Activated CD4-positive, alpha-beta T cell treated with anti-CD3 and anti-CD28 coated beads, Interleukin-2, amount 50 U/mL, for 4 hours (primary cell): ENCODE results near the gene SETD9.
A peak's percentile ranks its signal among the peaks of the same experiment; 100 is the strongest.

Experiments used
- DNase-seq, 2 experiments: peaks; one replicate each; pipeline ENCODE4 v3.0.0-alpha.2; 2020

Gene SETD9

DNA sequence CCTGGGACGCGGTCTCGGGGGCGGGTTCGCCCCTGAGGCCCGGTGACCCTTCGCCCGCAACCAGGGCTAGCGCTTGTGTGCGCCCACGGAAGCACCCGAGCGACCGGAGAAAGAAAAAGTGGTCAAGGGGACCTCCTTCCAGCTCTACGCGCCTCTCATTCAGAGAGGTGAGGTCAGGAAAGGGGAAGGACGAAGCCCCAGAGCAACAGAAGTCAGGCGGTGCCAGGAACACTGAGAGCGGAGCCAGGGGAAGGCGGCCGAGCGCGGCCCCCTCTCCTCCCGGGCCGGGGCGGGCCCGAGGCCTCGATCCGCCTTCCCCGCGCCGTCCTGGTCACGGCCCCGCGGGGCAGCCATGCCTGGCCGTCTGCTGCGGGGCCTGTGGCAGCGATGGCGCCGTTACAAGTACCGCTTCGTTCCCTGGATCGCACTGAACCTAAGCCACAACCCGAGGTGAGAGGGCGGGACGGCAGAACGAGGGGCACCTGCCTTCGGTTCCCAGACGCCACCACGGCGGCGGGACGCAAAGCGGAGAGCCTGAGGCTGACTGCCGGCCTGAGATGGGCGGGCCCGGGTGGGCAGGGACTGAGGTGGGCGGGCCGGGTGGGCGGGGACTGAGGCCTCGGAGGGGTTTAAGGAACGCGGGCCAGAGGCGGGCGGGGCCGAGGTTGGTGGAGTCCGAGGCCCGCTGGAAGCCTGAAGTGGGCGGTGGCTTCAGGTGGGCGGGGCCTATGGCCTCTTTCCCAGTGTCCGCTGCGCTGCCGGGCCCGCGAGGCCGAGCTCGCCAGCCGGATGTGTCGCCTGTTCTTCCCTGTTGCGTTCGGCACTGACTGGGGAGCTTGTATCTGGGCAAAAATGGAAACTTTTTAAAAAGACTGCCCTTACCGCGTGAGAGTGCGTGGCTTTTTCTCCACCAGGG lies at the start of gene SETD9:
TSS of gene SETD9 (plus strand) at position 303 of the 916 bp plus-strand sequence. CDS start at position 353, 50 bp downstream.
- peak; percentile 72 to 77 for DNase-seq

DNA sequence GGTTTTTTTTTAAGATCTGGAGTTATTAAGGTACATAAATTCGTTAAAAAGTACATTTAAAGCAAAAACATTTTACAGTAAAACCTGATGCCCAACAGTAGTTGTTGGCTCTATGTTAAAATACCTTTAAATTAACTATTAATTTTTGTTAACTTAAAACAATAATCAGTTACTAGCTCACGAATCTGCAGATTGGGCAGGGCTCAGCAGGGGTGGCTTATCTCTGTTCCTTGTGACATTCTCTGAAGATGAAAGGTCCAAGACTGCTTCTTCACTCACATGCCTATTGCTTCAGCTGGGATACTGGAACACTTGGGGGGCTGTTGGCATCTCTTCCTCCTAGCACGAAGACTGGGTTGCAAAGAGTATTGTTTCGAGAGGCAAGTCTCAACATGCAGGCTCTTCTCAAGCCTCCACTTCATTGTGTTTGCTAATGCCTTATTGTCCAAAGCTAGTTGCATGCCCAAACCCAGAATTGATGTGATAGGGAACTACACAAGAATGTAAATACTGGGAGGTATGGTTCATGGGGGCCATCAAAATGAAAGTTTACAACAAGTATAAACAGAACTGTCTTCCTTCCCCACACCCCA lies 47.4 kb upstream of the SETD9 start:
- no peak for DNase-seq

DNA sequence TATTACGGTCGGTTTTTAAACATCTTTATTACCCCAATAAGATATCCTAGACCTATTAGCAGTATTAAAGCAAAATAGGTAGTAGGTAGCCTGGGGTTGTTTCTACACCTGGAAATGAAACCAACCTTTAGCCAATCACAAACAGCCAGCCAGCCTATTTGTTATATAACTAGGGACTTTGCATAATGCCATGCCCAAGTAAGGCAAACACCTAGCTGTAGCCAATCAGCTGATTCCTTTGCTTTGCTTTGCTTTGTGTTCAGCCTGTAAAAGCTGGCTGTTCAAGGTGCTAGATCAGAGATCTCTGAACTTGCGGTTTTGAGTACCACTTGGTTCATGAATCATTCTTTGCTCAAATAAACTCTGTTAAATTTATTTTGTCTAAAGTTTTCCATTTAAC lies 46.5 kb upstream of the SETD9 start:
- DNase-seq: no peak

GRCh38 chr5:56871777-56872176 lies 37.6 kb upstream of the SETD9 start:
- no peak for DNase-seq

- no peak for DNase-seq
Measured at GRCh38 chr5:56873056-56873455, 36.3 kb upstream of the SETD9 start.

GRCh38 chr5:56876327-56876726 lies 33.1 kb upstream of the SETD9 start:
- DNase-seq: no peak

DNA sequence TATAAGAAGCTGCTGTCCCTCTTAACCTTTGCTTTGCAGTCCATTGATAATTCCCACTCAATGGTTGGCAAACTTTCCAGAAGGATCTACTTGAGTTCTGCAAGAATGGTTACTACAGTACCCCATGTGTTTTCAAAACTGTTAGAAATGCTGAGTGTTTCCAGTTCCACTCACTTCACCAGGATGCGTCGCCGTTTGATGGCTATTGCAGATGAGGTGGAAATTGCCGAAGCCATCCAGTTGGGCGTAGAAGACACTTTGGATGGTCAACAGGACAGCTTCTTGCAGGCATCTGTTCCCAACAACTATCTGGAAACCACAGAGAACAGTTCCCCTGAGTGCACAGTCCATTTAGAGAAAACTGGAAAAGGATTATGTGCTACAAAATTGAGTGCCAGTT lies 27.8 kb upstream of the SETD9 start:
- DNase-seq: no peak

GRCh38 chr5:56893251-56893951 lies 16.0 kb upstream of the SETD9 start:
- DNase-seq: no peak

DNA sequence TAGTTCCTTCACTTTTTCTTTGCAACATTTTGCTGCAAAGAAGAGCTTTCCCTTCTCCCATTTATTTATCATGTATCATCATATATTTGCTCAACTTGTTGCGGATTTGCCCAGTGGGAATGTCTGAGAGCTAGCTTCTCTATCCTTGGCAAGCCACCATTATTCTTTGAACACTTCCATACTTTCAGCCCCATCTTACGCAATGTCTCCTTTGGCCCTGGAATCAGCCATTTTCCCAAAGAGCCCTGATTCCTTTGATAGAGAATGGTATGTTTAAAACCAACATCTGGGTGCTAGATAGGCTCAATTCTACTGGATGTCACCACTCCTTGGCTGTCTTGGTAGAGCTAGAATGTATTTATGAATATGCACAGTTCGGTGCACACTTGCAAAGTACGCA lies 12.6 kb upstream of the SETD9 start:
- no peak for DNase-seq

DNA sequence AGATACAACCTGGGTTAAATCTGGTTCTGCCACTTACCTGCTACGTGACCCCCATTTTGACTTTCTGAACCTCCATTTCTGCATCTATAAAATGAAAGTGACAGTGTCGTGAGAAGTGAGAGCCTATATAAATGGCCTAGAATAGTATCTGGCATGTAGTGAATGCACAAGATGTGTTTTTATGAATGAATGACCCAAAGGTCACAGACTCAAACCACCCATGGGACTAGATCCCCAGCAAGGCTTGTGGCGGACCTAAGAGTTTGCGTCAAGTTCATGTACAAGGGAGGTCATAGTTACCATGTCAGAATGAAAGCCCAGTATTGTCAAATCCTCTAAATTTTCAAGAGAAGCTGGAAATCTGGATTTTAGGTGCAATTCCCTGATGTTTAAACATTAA lies 11.2 kb upstream of the SETD9 start:
- DNase-seq: no peak

- no peak for DNase-seq
Measured at GRCh38 chr5:56900395-56900794, 9.0 kb upstream of the SETD9 start.

DNA sequence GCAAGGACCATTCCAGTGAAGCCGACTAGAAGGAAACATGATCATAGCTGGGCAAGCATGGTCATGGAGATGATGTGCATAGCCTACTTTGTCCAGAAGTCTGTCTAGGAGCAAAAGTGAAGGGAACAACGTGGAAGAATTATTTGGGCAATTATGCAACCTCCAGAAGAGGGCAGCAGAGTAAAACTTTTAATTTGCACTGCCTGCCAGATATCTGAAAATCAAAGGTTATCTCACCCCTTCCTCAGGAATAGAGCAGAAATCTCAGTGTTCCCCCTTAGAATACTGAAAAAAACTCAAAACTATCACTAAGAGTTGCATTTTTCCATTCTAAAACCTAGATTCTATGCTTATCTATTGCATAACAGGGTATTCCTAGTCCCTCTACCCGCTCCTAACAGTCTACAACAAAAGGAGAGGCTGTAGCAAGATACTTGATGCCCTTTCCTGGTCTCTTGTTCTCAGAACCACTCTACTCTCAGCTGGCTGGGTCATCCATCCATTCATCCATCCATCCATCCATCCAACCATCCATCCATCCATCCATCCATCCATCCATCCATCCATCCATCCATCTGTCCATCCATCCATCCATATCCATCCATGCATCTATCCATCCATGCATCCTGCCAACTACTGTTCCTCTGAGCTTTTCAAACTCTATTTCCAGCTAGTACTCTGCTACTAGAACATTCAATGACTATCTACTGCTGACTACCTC lies 8.4 kb upstream of the SETD9 start:
- DNase-seq: peak in 1 of 2 experiments; percentile 3

DNA sequence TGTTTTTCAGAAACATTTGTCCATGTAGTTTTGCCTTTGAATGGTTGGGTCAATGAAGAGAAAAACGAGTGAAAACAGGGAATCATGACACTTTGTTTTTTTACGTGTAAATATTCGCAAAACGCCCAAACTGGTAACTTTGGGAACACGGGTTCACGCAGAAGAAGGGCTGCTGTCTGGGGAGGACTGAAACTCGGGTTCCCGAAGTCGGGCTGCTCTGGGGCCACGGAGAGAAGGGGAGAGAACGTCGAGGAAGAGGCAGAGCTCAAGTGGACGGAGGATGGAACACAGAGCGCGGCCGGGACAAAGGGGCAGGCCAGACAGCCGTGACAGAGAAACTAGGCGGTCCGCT lies 478 bp upstream of the SETD9 start:
- peak in 1 of 2 experiments; percentile 10 for DNase-seq

GRCh38 chr5:56910210-56910965 lies 992 bp downstream of the SETD9 start:
- DNase-seq: peak in 1 of 2 experiments; percentile 30

- no peak for DNase-seq
Measured at GRCh38 chr5:56913766-56914165, 4.4 kb downstream of the SETD9 start.

DNA sequence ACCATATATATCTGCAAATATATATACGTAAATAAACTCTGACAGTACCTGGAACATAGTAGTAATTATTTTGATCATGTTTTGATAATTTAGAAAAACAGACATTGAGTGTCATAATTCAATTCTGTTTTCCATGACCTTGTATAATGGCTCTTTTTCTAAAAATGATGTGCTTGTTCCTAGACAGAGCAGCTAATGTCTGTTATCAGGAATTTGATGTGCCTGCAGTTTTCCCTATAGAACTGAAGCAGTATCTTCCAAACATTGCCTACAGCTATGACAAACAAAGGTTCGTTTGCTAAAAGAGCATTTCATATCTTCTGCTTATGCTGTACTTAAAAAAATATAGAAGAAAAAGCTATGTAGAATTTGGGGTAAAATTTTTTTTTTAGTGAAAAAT lies 5.3 kb downstream of the SETD9 start:
- no peak for DNase-seq

DNA sequence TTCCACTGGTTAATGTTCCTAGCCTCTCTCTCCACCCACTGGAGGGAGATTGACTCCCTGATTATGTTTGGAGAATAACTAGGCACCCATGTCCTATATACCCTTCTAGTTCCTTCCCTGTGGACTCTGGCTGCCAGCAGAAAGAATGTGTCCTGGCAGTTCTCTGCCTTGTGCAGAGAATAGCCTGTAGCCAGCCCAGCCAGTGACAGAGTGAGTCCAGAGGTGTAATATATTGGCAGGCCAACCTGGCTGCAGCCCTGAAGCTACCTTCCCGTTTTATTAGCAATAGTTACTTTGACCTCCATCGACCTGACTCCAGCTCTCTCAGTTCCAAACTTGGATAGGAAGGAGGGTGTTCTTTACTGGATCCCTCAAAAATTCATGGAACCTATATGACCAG lies 8.1 kb downstream of the SETD9 start:
- no peak for DNase-seq

DNA sequence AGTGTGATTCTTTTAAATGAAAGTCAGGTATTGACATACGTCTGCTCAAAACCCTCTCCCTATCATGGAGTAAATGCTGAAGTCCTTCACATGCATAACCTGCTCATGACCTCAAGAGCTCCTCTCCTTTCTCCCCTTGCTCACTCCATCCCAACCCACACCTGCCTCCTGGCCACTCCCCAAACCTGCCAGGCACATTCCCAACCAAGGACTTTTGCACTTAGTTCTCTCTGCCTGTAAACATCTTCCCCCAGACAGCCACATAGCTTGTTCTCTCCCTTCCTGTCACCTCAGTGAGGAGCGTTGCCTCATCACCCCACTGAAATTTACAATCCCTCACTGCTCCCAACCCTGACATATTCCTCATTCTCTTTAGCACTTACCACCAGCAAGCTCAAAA lies 8.7 kb downstream of the SETD9 start:
- DNase-seq: no peak

DNA sequence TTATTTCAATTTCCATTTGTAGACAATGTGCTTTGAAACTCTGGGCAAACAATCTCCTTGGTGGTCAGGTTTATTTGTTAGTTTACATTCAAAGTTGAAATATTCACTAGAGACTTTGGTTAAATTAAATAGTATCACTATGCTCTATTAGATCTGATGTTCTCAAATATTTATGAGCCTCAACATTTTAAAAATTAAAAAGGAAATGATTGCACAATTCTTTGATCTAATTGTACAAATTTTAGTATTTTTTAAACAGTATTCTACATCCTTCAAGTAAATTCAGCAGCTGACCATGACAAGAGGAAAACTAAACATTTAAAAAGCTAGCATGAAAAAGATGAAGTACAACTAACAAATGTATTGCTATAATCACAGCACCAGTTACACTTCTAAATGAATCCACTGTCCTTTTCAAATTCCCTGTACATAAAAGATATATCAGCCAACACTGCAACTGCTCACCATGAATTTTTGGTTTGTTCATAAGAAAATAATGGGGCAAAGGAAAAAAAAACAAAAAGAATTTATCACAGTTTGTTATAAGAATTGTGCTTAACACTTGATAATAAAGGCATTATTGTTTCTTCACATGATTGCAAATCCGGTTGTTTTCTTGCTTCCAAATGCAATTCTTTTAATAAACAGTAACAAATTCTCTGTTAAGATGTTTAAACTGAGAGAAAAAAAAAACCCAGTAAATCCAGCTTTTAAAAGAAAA lies 10.7 kb downstream of the SETD9 start:
- DNase-seq: no peak

- no peak for DNase-seq
Measured at GRCh38 chr5:56922922-56923321, 13.5 kb downstream of the SETD9 start.

DNA sequence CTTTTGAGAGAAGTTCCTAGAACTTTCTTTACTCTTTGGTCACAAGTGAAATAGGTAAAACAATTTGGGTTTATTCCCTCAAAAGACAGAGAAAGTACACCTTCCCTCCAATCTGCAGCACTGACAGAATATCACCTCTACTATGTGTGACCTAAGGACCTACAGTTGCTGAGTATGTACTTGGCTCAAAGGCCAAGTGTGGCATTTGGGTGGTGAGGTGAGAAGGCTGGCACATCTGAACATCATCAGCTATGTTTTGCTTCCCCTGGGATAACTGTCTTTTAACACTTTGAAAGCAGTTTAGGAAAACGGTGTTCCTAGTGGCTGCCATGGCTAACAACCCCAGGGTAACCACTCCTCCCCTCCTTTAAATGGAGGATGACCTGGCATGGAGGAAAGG lies 24.9 kb downstream of the SETD9 start:
- no peak for DNase-seq

DNA sequence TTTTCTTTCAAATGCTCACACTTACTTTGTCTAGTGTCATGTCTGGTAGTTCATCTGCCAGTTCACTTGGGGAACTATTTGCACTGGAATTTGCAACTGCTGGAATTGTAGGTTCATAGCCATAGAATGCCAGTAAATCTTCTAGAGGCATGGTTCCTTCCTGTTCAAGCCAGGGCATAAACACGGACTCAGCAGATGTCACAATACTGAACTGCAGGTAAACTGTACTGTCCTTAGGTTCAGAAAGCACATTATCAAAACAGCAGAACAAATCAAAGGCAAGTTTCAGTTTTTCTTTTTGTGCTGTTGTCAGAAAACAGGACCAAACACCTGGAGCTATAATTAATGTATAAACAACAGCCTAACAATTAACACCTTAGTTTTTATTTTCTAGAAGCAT lies 29.5 kb downstream of the SETD9 start:
- DNase-seq: no peak
